Prostate gland (tissue), 2 donors: ENCODE measurements around the gene LGR6. TPM values are rescaled to one million over a fixed set of nuclear protein-coding genes. Genes with fewer than 3 reads are reported as not detected.
"Not testable (repeated sequence)": the region's sequence is repeated elsewhere in the genome, so short reads cannot be mapped to it uniquely, and the experiment has no call there.

Source experiments
- DNase-seq: peaks from one replicate; pipeline ENCODE4 v3.0.0-alpha.2; 2019; ENCODE audit warnings: low spot score
- H3K27ac ChIP-seq, 2 donors: fragments of 200-600 bp; sonication (generic); 2 replicates each; pipeline ENCODE4 v1.5.1; 2017 to 2019
- H3K27me3 ChIP-seq: fragments of 200-600 bp; sonication (generic); replicated peaks from 2 replicates; pipeline ENCODE4 v1.5.1; 2019; ENCODE audit not compliant: insufficient read depth
- H3K36me3 ChIP-seq, 2 donors: fragments of 200-600 bp; sonication (generic); 1 replicate in 1 of 2; 2 replicates in 1 of 2; pipeline versions ENCODE4 v1.5.1 to v1.8.1; 2017 to 2019
- H3K4me1 ChIP-seq: fragments of 200-600 bp; sonication (generic); replicated peaks from 2 replicates; pipeline ENCODE4 v1.5.1; 2019
- H3K4me3 ChIP-seq, 2 donors: fragments of 200-600 bp; sonication (generic); 2 replicates each; pipeline ENCODE4 v1.5.1; 2017 to 2019
- H3K9me3 ChIP-seq: fragments of 200-600 bp; sonication (generic); 2 replicates; pipeline ENCODE4 v1.5.1; 2017
- POLR2A ChIP-seq: fragments of 450-650 bp; IDR thresholded peaks from one replicate; pipeline ENCODE4 v1.6.1; 2016; ENCODE audit warnings: antibody characterized with exemption, mild to moderate bottlenecking
- POLR2AphosphoS5 ChIP-seq: sonication (generic); formaldehyde crosslinking; IDR thresholded peaks from one replicate; pipeline ENCODE4 v1.6.1; 2017; ENCODE audit warnings: antibody characterized with exemption
- WGBS: methylation state at CpG from one replicate; pipeline ENCODE4 v1.1.5; 2018; 5-methylcytosine and 5-hydroxymethylcytosine counted together
- intact Hi-C: fragments of 100-400 bp; cut with DNase I; formaldehyde crosslinking; loops from one replicate; pipeline ENCODE4 v1.14.2; 2022
- total RNA-seq, 2 donors: library from RNA; depleted of rRNA; stranded (reverse); fragments of >200 nt; gene quantifications; one replicate each; pipeline ENCODE4 v1.1.0, GENCODE V29; 2016
- TF ChIP-seq, protein P1 (sequence below), 4 experiments: fragments of 200-600 bp in 2 of 4; fragments of 450-650 bp in 2 of 4; sonication (generic) in 2 of 4; IDR thresholded peaks; 1 replicate in 3 of 4; 2 replicates in 1 of 4; pipeline ENCODE4 v1.5.1; 2016 to 2019; ENCODE audit warnings: antibody characterized with exemption in 4 of 4, mild to moderate bottlenecking in 2 of 4, moderate library complexity in 2 of 4

Gene LGR6
- total RNA-seq, 2 donors from 2014 or later: 8.0 to 25.6 TPM

DNA sequence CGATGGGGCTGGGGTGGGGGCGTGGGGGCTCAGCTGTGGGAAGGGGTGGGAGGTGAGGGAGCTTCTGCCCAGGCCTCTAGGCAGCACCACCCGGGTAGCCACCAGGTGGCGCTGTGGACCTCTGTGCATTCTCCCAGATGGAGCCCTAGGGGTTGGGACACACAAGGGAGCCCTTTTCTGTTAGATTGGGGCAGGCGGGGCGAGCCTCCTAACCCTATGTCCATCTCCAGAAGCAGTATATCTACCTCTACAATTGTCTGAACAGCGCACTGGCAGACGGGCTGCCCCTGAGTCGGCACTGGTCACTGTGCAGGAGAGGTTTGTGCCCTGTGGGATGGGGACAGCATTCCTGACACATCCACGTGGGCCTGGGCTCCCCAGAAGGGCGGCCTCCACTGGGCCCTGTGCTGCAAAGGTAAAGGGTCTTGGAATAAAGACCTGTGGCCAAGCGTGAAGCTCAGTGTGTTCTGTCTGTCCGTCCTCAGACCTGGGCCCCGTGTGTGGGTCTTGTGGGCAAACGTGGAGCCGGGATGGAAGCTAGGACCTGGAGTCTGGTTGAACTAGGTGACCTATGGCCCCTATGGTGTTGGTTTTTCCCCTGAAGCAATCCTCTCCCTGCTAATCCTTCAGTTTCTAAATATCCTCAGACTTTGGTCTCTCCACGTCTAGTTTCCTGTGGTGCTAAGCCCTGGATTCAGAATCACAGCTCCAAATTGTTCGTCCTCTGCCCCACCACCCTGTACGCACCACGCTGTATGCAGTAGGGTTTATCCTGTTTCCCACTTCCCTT is 4.4 kb upstream of the LGR6 start:
- peak; percentile 62 for DNase-seq
- Histone ChIP-seq H3K4me3 (no peak overlapping the region), H3K27me3 (peaks cover 5% of the 10 kb centered on the region), H3K9me3 (no peaks in the 10 kb centered on the region), H3K4me1 (peaks cover 3% of the 10 kb centered on the region), H3K27ac (no peak overlapping the region), H3K36me3 (no peaks in the 10 kb centered on the region)
- WGBS: 63% methylated on average over 19 of the region's 20 CpGs
- intact Hi-C loops: loop anchor here (5.0 kb wide), 1 partner anchor 528 kb away; no protein-coding TSS in a partner anchor
- TF ChIP-seq POLR2A: no peak
- TF ChIP-seq, protein P1, sequence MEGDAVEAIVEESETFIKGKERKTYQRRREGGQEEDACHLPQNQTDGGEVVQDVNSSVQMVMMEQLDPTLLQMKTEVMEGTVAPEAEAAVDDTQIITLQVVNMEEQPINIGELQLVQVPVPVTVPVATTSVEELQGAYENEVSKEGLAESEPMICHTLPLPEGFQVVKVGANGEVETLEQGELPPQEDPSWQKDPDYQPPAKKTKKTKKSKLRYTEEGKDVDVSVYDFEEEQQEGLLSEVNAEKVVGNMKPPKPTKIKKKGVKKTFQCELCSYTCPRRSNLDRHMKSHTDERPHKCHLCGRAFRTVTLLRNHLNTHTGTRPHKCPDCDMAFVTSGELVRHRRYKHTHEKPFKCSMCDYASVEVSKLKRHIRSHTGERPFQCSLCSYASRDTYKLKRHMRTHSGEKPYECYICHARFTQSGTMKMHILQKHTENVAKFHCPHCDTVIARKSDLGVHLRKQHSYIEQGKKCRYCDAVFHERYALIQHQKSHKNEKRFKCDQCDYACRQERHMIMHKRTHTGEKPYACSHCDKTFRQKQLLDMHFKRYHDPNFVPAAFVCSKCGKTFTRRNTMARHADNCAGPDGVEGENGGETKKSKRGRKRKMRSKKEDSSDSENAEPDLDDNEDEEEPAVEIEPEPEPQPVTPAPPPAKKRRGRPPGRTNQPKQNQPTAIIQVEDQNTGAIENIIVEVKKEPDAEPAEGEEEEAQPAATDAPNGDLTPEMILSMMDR (IDR thresholded peaks at IDR 0.05): peak; percentile 66 to 81 (median 77)
- no peak for TF ChIP-seq POLR2AphosphoS5

DNA sequence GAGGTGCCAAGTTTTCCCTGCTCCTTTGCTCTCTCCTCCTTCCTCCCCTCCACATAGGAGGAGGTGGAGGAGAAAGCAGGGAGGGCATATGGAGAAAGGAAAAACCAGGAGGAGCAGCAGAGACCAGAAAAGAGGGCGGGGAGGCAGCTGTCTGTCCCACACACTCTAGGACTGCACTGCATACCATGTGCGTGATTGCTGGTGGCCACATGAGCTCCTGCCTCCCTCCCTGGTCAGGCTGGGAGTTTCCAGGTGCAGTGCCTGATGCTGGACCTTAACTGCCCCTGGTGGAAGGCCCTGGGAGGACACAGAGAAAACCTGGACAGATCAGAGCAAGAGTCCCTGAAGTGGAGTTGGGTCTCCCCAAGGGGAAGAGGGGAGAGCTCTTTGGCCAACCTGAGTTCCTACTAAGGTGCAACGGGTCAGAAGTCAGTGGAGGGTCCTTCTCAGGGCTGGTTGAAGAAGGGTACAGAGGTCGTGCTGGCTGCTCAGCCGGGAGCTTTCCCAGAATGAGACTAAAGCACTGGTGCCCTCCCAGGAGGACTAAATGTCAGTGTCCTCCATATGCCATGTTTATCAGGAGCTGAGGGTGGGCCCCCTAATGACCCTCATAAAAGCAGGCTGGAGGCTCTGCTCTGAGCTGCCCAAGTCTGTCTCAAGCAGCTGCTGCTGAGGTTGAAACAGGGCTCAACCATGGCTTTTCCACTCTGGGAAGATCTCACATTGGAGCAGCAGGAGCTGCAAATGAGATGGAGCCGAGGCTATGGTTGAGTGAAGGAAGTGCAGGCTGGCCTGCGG is 3.5 kb upstream of the LGR6 start:
- 88% methylated on average over 7 of the region's 7 CpGs for WGBS
- Histone ChIP-seq H3K4me1 (peaks cover 3% of the 10 kb centered on the region), H3K4me3 (no peak overlapping the region), H3K27me3 (peaks cover 5% of the 10 kb centered on the region), H3K9me3 (no peaks in the 10 kb centered on the region), H3K27ac (no peak overlapping the region), H3K36me3 (no peaks in the 10 kb centered on the region)
- no peak for TF ChIP-seq POLR2AphosphoS5
- no peak for DNase-seq
- intact Hi-C loops: loop anchor here (5.0 kb wide), 1 partner anchor 527 kb away; no protein-coding TSS in a partner anchor

DNA sequence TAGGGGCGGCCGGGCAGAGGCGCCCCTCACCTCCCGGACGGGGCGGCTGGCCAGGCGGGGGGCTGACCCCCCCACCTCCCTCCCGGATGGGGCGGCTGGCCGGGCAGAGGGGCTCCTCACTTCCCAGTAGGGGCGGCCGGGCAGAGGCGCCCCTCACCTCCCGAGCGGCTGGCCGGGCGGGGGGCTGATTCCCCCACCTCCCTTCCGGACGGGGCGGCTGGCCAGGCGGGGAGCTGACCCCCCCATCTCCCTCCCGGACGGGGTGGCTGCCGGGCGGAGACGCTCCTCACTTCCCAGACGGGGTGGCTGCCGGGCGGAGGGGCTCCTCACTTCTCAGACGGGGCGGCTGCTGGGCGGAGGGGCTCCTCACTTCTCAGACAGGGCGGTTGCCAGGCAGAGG is 2.2 kb upstream of the LGR6 start:
- H3K36me3 ChIP-seq, H3K4me1 ChIP-seq, H3K27me3 ChIP-seq, H3K9me3 ChIP-seq, H3K27ac ChIP-seq, H3K4me3 ChIP-seq, intact Hi-C loops, DNase-seq: not testable (repeated sequence)
- 83% methylated on average over 25 of the region's 33 CpGs for WGBS

DNA sequence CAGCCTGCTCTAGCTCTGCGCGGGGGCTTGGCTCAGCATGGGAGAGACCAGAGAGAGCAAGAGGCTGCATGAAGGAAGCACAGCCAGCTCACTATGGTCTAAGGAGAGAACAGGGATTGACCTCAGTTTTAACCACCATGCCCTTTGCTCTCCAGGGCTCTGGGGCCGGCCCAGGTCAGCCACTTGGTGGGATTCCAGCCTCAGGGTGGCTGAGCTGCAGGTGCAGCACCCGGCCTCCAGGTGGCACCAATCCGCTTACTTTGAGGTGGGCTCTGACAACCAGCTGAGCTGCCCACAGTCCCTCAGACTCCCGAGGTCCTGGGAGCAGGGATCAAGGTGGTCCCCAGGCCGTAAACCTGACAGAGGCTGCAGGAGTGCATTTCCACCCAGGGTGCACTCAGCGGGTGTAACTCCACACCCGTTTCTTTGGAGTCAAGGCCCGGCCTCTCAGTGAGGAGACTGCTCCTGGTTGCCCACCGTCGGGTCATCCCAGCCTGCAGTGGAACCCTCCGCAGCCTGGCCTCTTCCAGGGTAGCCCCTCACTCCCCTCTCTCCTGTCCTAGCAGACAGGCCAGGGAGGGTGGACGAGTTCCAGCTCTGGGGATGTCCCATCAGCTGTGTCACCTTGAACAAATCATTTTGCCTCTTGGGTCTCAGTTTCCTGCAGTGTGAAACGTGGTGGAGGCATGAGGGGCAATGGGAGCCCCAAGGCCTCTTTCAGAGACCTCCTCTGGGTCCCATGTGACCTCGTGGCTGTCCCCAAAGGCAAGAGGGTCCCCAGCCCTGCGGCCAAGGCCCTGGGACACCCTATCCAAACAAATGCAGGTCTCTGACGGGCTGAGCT is 607 bp upstream of the LGR6 start:
- 30% methylated on average over 18 of the region's 18 CpGs for WGBS
- peaks cover 3% of the 10 kb centered on the region for H3K4me1 ChIP-seq
- peak; percentile 54 for DNase-seq
- peaks cover 5% of the 10 kb centered on the region for H3K27me3 ChIP-seq
- intact Hi-C loops: no loop called here
- no peaks in the 10 kb centered on the region for H3K9me3 ChIP-seq
- H3K36me3 ChIP-seq: no peaks in the 10 kb centered on the region
- TF ChIP-seq POLR2A: no peak
- TF ChIP-seq, protein P1 (IDR thresholded peaks at IDR 0.05): peak; percentile 69 to 91 (median 80)
- no peak for TF ChIP-seq POLR2AphosphoS5
- H3K4me3 ChIP-seq: no peak overlapping the region
- H3K27ac ChIP-seq: no peak overlapping the region

DNA sequence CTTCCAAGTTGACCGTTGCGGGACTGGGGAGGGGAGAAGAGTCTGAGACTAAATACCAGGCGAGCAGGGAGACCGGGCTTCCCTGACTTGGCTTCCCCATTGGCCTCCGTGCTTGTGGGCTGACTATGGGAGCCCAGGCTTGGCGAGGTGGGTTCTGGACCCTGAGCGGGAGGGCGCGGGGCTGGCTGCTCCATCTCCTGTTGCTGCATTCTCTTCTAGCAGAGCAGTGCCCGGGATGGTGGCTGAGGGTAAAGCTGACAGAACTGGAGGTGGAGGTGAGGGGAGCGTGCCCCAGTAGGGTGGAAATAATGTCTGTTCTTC is 689 bp downstream of the LGR6 start:
- WGBS: 37% methylated on average over 8 of the region's 11 CpGs
- no peaks in the 10 kb centered on the region for H3K36me3 ChIP-seq
- H3K27me3 ChIP-seq: peaks cover 5% of the 10 kb centered on the region
- H3K27ac ChIP-seq: no peak overlapping the region
- intact Hi-C loops: loop anchor here (1.0 kb wide), 1 partner anchor 120 kb away; no protein-coding TSS in a partner anchor
- no peak for DNase-seq
- no peaks in the 10 kb centered on the region for H3K9me3 ChIP-seq
- peak overlapping the region in 1 of 2 donors; percentile 19 for H3K4me3 ChIP-seq
- TF ChIP-seq POLR2AphosphoS5: no peak
- H3K4me1 ChIP-seq: peaks cover 3% of the 10 kb centered on the region
